Globus pallidus (tissue), 1 donor: ENCODE results near the gene XAGE3.

ENCODE experiments used
- DNase-seq: peaks from one replicate; pipeline ENCODE4 v3.0.0-alpha.2; 2015; ENCODE audit warnings: low spot score

XAGE3 gene

DNA sequence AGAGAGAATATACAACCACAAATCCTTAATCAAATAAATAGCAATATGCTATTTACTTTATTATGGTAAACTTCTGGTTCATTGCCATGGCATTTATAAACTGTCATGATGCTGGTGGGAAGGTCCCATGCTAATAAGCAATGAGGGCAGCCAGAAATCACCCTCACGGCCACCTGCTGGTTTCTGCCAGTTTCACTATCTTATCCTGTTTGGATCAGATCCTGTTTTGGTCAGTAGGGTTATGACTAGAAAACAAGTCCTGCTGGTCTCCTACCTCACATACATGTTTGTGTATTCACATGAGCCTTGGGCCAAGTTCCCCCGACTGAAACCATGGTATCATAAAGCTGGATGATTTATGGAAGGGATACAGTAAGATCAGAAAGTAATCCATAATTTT, 28.7 kb downstream of the XAGE3 start:
- DNase-seq: no peak

DNA sequence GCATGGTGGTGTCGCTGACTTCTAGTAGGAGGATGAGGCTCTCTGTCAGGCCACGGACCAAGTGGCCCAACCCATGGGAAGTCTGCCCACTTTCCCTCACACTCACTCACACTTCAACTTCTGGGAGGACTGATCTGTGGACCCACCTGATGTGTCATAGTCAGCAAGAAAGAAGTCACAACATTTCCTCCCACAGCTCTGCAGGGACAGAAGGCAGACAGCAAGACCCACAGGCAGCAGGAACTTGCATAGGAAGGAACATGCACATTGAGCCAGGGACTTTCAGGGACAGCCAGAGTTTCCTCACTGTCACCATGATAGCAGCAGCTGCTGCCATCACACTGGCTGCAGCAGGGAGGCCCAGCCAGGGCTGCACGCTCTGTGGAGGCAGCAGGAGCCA, 37.3 kb downstream of the XAGE3 start:
- no peak for DNase-seq

DNA sequence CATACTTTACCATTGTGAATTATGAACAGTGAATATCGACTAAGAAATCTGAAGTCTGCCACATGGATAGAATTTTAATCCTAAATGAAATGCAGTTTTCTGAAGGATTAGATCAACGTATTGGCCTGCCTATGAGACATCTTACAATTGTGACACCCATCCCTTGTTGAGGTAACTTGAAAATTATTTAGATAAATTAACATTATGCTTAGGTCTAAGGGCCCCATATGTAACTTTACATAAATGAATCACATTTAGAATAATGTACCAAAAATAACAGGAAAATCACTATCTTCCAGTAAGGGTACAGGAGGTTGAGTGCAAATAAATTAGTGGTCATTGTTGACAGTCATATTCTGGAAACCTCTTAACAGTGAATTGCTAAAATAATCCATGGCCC, 43.3 kb downstream of the XAGE3 start:
- no peak for DNase-seq

- DNase-seq: no peak
Measured at GRCh38 chrX:52821079-52821760, 46.7 kb downstream of the XAGE3 start.

DNA sequence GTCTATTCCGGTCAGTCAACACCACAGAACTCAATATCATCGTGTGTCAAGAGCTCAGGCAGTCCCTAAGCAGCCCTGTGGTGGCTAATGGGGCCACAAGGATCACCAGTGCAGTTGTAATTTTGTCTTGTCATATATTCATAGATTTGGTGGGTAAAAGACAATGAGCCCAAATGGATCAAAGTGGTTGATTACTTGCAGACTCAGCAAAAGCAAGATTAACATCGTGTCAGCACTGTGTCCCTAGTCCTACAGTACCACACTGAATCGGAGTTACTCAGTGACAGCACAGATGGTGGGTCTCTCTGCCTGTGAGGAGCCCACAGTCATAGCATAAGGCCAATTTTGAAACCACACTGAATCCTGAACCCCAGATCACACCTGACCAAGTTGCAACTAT, 48.1 kb downstream of the XAGE3 start:
- no peak for DNase-seq
